ENCODE measurements around the gene MYO3A. TPM values are rescaled to one million over a fixed set of nuclear protein-coding genes. Genes with fewer than 3 reads are reported as not detected.

MYO3A gene
- total and polyA plus RNA-seq, 2 experiments from 2014 or later, result 3.0 to 10.7 TPM

DNA sequence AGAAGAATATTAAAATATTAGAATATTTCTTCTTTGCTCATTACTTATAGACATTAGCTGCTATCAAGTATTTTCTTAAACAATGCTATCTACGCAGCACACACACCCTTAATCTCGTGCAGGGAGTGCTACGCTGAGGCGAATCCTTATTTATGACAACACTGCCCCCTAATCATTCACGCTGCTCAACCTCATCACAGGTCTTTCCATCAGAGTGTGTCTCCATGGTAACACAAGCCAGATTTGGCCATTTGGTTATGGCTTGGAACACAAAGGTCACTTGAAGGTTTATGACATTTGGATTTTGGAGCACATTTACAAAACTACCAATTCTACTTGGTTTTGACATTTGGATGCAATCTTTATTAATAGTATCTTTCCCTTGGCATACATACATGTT is 45.4 kb upstream of the MYO3A start:
- H3K27ac Mint-ChIP-seq, result no peak overlapping the region
- 0 out of 2 replicates have a peak, but pooled peaks cover 3% of the 10 kb centered on the region for H3K9me2 ChIP-seq (ENCODE audit: insufficient read depth)
- peaks cover 7% of the 10 kb centered on the region for H3K4me1 Mint-ChIP-seq
- H3K27ac ChIP-seq (ENCODE audit: low read depth), result no peak overlapping the region
- peak; percentile 54 for ATAC-seq
- no peaks in the 10 kb centered on the region for H3F3A ChIP-seq (replicated peaks; ENCODE audit: low read depth)
- no peaks in the 10 kb centered on the region for H3K27me3 Mint-ChIP-seq (ENCODE audit: insufficient read depth, low read depth, poor library complexity)
- no peaks in the 10 kb centered on the region for H3K79me2 ChIP-seq (replicated peaks; ENCODE audit: insufficient read depth)
- no peak for TF ChIP-seq EZH2phosphoT487 (IDR thresholded peaks at IDR 0.05; ENCODE audit: unreplicated experiment)
- TF ChIP-seq CTCF (conservative IDR thresholded peaks at IDR 0.05; ENCODE audit: low read depth in 2 of 2), result peak; percentile 29 to 46; a peak in 2 of 4 replicates
- peak; percentile 58 for DNase-seq (ENCODE audit: low spot score)
- H3K4me1 ChIP-seq (ENCODE audit: insufficient read depth), result peaks cover 10% of the 10 kb centered on the region
- H3K36me3 Mint-ChIP-seq (ENCODE audit: low read depth), result no peaks in the 10 kb centered on the region
- H4K20me1 ChIP-seq (replicated peaks; ENCODE audit: insufficient read depth), result no peaks in the 10 kb centered on the region
- H3K36me3 ChIP-seq (ENCODE audit: insufficient read depth), result 0 out of 2 replicates have a peak, but pooled peaks cover 3% of the 10 kb centered on the region
- H3K4me3 ChIP-seq, result no peak overlapping the region
- H3K27me3 ChIP-seq (ENCODE audit: insufficient read depth), result no peaks in the 10 kb centered on the region
- H3K9me3 Mint-ChIP-seq, result peaks cover 4% of the 10 kb centered on the region; the same call in 2 of the 3 replicates
- no peak overlapping the region for H3K4me3 Mint-ChIP-seq
- H2AFZ ChIP-seq, result no peak overlapping the region
- 0 out of 2 replicates have a peak overlapping the region, but pooled peaks have one; percentile 44 for H3K4me2 ChIP-seq

DNA sequence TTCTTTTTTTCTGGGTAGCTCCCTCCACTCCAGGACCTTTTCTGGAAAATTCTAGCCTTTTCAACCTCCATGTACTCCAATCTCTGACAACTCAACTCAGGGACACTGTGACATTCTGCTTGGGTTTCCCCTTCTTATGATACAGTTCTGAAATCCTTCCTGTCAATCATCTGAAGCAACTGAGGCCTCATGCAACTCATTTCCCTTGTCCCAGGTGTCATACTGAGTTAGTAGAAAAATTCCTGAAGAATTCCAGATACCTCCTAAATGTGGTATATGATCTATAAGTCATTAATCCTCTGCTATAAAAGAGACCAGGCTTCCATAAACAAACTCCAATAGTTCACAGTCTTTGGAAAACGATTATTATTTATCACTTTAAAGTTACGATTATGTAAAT is 43.0 kb upstream of the MYO3A start:
- H3K4me1 ChIP-seq (ENCODE audit: insufficient read depth), result peaks cover 10% of the 10 kb centered on the region
- no peak overlapping the region for H3K4me2 ChIP-seq
- Mint-ChIP-seq H3K4me3 (no peak overlapping the region), H3K4me1 (peaks cover 7% of the 10 kb centered on the region), H3K27me3 (ENCODE audit: insufficient read depth, low read depth, poor library complexity) (no peaks in the 10 kb centered on the region), H3K27ac (no peak overlapping the region), H3K36me3 (ENCODE audit: low read depth) (no peaks in the 10 kb centered on the region), H3K9me3 (peaks cover 4% of the 10 kb centered on the region; the same call in 2 of the 3 replicates)
- H2AFZ ChIP-seq, result no peak overlapping the region
- ATAC-seq, result no peak
- H3K36me3 ChIP-seq (ENCODE audit: insufficient read depth), result 0 out of 2 replicates have a peak, but pooled peaks cover 3% of the 10 kb centered on the region
- H3K27me3 ChIP-seq (ENCODE audit: insufficient read depth), result no peaks in the 10 kb centered on the region
- no peak for DNase-seq (ENCODE audit: low spot score)
- no peak overlapping the region for H3K27ac ChIP-seq (ENCODE audit: low read depth)
- no peaks in the 10 kb centered on the region for H3K79me2 ChIP-seq (replicated peaks; ENCODE audit: insufficient read depth)
- no peaks in the 10 kb centered on the region for H3F3A ChIP-seq (replicated peaks; ENCODE audit: low read depth)
- 0 out of 2 replicates have a peak, but pooled peaks cover 3% of the 10 kb centered on the region for H3K9me2 ChIP-seq (ENCODE audit: insufficient read depth)
- H3K4me3 ChIP-seq, result no peak overlapping the region
- no peaks in the 10 kb centered on the region for H4K20me1 ChIP-seq (replicated peaks; ENCODE audit: insufficient read depth)
- TF ChIP-seq ZNF114 (CRISPR knock-in tag; IDR thresholded peaks at IDR 0.05), result no peak
- no peak for TF ChIP-seq ZNF331 (CRISPR knock-in tag; IDR thresholded peaks at IDR 0.05; ENCODE audit: low read depth)
- no peak for TF ChIP-seq EZH2phosphoT487 (IDR thresholded peaks at IDR 0.05; ENCODE audit: unreplicated experiment)
- TF ChIP-seq, protein P1, sequence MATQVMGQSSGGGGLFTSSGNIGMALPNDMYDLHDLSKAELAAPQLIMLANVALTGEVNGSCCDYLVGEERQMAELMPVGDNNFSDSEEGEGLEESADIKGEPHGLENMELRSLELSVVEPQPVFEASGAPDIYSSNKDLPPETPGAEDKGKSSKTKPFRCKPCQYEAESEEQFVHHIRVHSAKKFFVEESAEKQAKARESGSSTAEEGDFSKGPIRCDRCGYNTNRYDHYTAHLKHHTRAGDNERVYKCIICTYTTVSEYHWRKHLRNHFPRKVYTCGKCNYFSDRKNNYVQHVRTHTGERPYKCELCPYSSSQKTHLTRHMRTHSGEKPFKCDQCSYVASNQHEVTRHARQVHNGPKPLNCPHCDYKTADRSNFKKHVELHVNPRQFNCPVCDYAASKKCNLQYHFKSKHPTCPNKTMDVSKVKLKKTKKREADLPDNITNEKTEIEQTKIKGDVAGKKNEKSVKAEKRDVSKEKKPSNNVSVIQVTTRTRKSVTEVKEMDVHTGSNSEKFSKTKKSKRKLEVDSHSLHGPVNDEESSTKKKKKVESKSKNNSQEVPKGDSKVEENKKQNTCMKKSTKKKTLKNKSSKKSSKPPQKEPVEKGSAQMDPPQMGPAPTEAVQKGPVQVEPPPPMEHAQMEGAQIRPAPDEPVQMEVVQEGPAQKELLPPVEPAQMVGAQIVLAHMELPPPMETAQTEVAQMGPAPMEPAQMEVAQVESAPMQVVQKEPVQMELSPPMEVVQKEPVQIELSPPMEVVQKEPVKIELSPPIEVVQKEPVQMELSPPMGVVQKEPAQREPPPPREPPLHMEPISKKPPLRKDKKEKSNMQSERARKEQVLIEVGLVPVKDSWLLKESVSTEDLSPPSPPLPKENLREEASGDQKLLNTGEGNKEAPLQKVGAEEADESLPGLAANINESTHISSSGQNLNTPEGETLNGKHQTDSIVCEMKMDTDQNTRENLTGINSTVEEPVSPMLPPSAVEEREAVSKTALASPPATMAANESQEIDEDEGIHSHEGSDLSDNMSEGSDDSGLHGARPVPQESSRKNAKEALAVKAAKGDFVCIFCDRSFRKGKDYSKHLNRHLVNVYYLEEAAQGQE (IDR thresholded peaks at IDR 0.05; ENCODE audit: unreplicated experiment), result no peak
- TF ChIP-seq JUNB (IDR thresholded peaks at IDR 0.05; ENCODE audit: unreplicated experiment), result no peak
- TF ChIP-seq, protein P2, sequence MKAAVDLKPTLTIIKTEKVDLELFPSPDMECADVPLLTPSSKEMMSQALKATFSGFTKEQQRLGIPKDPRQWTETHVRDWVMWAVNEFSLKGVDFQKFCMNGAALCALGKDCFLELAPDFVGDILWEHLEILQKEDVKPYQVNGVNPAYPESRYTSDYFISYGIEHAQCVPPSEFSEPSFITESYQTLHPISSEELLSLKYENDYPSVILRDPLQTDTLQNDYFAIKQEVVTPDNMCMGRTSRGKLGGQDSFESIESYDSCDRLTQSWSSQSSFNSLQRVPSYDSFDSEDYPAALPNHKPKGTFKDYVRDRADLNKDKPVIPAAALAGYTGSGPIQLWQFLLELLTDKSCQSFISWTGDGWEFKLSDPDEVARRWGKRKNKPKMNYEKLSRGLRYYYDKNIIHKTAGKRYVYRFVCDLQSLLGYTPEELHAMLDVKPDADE (IDR thresholded peaks at IDR 0.05), result no peak
- TF ChIP-seq POLR2AphosphoS5 (IDR thresholded peaks at IDR 0.05; ENCODE audit: low read depth), result no peak
- no peak for TF ChIP-seq NANOG (IDR thresholded peaks at IDR 0.05; ENCODE audit: borderline replicate concordance)
- TF ChIP-seq CREB1 (CRISPR knock-in tag; IDR thresholded peaks at IDR 0.05; ENCODE audit: low read depth), result no peak
- TF ChIP-seq EZH2 (IDR thresholded peaks at IDR 0.05; ENCODE audit: low read depth, unreplicated experiment), result no peak
- TF ChIP-seq STAT1 (IDR thresholded peaks at IDR 0.05; ENCODE audit: unreplicated experiment), result no peak
